SK-N-SH (cell line): Measurements from ENCODE around the gene SLC38A3. TPM values are rescaled to one million over a fixed set of nuclear protein-coding genes. Genes with fewer than 3 reads are reported as not detected.
A peak's percentile ranks its signal among the peaks of the same experiment; 100 is the strongest.

Source experiments
- CTCF ChIA-PET: fragments of 300-600, 350-600 bp; formaldehyde crosslinking; extraction: SDS; loops from one replicate; lab custom pipeline; 2021; lab: Yijun Ruan, JAX
- POLR2A ChIA-PET: fragments of 350-600 bp; sonication (Branson Sonifier 250); formaldehyde crosslinking; extraction: SDS; loops from one replicate; lab custom pipeline; 2020; ENCODE audit warnings: antibody characterized with exemption, inconsistent platforms; lab: Yijun Ruan, JAX
- DNase-seq: peaks from one replicate; pipeline ENCODE4 v3.0.0; 2012
- H2AFZ ChIP-seq: fragments of 200-600 bp; sonication (generic); 2 replicates; pipeline ENCODE4 v1.8.1; 2016; ENCODE audit warnings: antibody characterized with exemption, mild to moderate bottlenecking, low read depth
- H3F3A ChIP-seq: fragments of 200-600 bp; sonication (generic); replicated peaks from 2 replicates; pipeline ENCODE3; 2016; ENCODE audit warnings: antibody characterized with exemption, mild to moderate bottlenecking; ENCODE audit not compliant: insufficient read depth
- H3K27ac ChIP-seq, 2 experiments: fragments of 200-500 bp in 1 of 2; fragments of 200-600 bp in 1 of 2; sonication (Bioruptor generic) in 1 of 2; sonication (generic), shearing (Covaris generic) in 1 of 2; 2 replicates each; pipeline versions ENCODE4 v1.5.1 to v1.6.1; 2014 to 2016; ENCODE audit warnings: low read depth in 2 of 2, inconsistent platforms in 1 of 2, low read length in 1 of 2, mild to moderate bottlenecking in 1 of 2, mixed read lengths in 1 of 2
- H3K27me3 ChIP-seq: fragments of 200-600 bp; sonication (generic), shearing (Covaris generic); 2 replicates; pipeline ENCODE4 v1.6.1; 2016; ENCODE audit warnings: mixed run types; ENCODE audit not compliant: insufficient read depth
- H3K36me3 ChIP-seq, 2 experiments: fragments of 200-500 bp in 1 of 2; fragments of 200-600 bp in 1 of 2; sonication (Bioruptor generic) in 1 of 2; sonication (generic) in 1 of 2; replicated peaks in 1 of 2; 2 replicates each; pipeline versions ENCODE3 to v1.5.1; 2014 to 2016; ENCODE audit warnings: low read length in 1 of 2, mild to moderate bottlenecking in 1 of 2; ENCODE audit not compliant: insufficient read depth in 2 of 2, control insufficient read depth in 1 of 2
- H3K4me1 ChIP-seq, 2 experiments: fragments of 200-500 bp in 1 of 2; fragments of 200-600 bp in 1 of 2; sonication (Bioruptor generic) in 1 of 2; sonication (generic), shearing (Covaris generic) in 1 of 2; 2 replicates each; pipeline versions ENCODE4 v1.5.1 to v1.6.1; 2014 to 2016; ENCODE audit warnings: low read depth in 1 of 2, low read length in 1 of 2, mixed run types in 1 of 2; ENCODE audit not compliant: insufficient read depth in 2 of 2, control insufficient read depth in 1 of 2
- H3K4me2 ChIP-seq: fragments of 200-600 bp; sonication (generic), shearing (Covaris generic); 2 replicates; pipeline ENCODE4 v1.6.1; 2017; ENCODE audit warnings: mixed run types
- H3K4me3 ChIP-seq, 2 experiments: fragments of 200-500 bp in 1 of 2; fragments of 200-600 bp in 1 of 2; sonication (Bioruptor generic) in 1 of 2; sonication (generic), shearing (Covaris generic) in 1 of 2; 2 replicates each; pipeline versions ENCODE4 v1.5.1 to v1.8.1; 2014 to 2016; ENCODE audit warnings: low read depth in 2 of 2, inconsistent platforms in 1 of 2, low read length in 1 of 2, mild to moderate bottlenecking in 1 of 2, mixed read lengths in 1 of 2, moderate library complexity in 1 of 2
- H3K79me2 ChIP-seq: fragments of 200-600 bp; sonication (generic); 2 replicates; pipeline ENCODE4 v1.8.1; 2017; ENCODE audit warnings: mild to moderate bottlenecking; ENCODE audit not compliant: insufficient read depth
- H3K9ac ChIP-seq: fragments of 200-600 bp; sonication (generic); 2 replicates; pipeline ENCODE4 v1.6.1; 2017; ENCODE audit warnings: mixed run types
- H3K9me2 ChIP-seq: fragments of 200-600 bp; sonication (generic); 2 replicates; pipeline ENCODE4 v1.6.1; 2017; ENCODE audit warnings: mixed run types
- H3K9me3 ChIP-seq: fragments of 200-600 bp; sonication (generic); 2 replicates; pipeline ENCODE4 v1.6.1; 2017; ENCODE audit warnings: mixed run types, mild to moderate bottlenecking, moderate library complexity
- H4K20me1 ChIP-seq: fragments of 200-600 bp; sonication (generic); 2 replicates; pipeline ENCODE4 v1.6.1; 2017; ENCODE audit warnings: mild to moderate bottlenecking, mixed run types; ENCODE audit not compliant: insufficient read depth
- CHD2 ChIP-seq: fragments of 150-350 bp; IDR thresholded peaks from 2 replicates; pipeline ENCODE4 v1.6.1; 2018; ENCODE audit warnings: low read length; ENCODE audit not compliant: partially characterized antibody
- FOXJ3 ChIP-seq: sonication (generic); formaldehyde crosslinking; IDR thresholded peaks from 2 replicates; pipeline ENCODE4 v1.5.1; 2020; ENCODE audit warnings: mild to moderate bottlenecking, missing genetic modification reagents
- GATA2 ChIP-seq: sonication (generic); formaldehyde crosslinking; IDR thresholded peaks from 2 replicates; pipeline ENCODE4 v1.5.0; 2020; ENCODE audit warnings: mild to moderate bottlenecking, missing genetic modification reagents
- IRF3 ChIP-seq: fragments of 150-350 bp; IDR thresholded peaks from 2 replicates; pipeline ENCODE4 v1.6.1; 2016; ENCODE audit warnings: mild to moderate bottlenecking, low read depth, low read length
- RCOR1 ChIP-seq: fragments of 150-350 bp; IDR thresholded peaks from 2 replicates; pipeline ENCODE4 v1.6.1; 2017; ENCODE audit warnings: antibody characterized with exemption, low read length
- REST ChIP-seq: IDR thresholded peaks from 2 replicates; pipeline ENCODE4 v1.6.1; 2012; ENCODE audit warnings: mild to moderate bottlenecking, low read depth, low read length, moderate library complexity
- RFX5 ChIP-seq: IDR thresholded peaks from 2 replicates; pipeline ENCODE4 v1.6.1; 2012; ENCODE audit warnings: mild to moderate bottlenecking, improper control_type of control experiment, low read length
- SMC3 ChIP-seq: IDR thresholded peaks from 2 replicates; pipeline ENCODE4 v1.6.1; 2012; ENCODE audit warnings: low read depth, low read length, improper control_type of control experiment
- TCF12 ChIP-seq: IDR thresholded peaks from 2 replicates; pipeline ENCODE4 v1.4.0; 2012
- WGBS: methylation state at CpG from one replicate; pipeline ENCODE4 v1.1.6; 2017; ENCODE audit warnings: low lambda C conversion rate; 5-methylcytosine and 5-hydroxymethylcytosine counted together
- polyA plus RNA-seq, 3 experiments: library from polyadenylated mRNA; depleted of rRNA; stranded (reverse); fragments of >200 nt; gene quantifications; 2 replicates each; pipeline ENCODE4 v1.2.3, GENCODE V29; 2012
- TF ChIP-seq, protein P1 (sequence below): IDR thresholded peaks from 2 replicates; pipeline ENCODE4 v1.4.0; 2012; ENCODE audit warnings: low read depth
- TF ChIP-seq, protein P2 (sequence below): IDR thresholded peaks from 2 replicates; pipeline ENCODE4; 2012

Gene SLC38A3
- polyA plus RNA-seq, 1 of the 3 experiments (the other 2 are of a cell fraction): 0.84 TPM

DNA sequence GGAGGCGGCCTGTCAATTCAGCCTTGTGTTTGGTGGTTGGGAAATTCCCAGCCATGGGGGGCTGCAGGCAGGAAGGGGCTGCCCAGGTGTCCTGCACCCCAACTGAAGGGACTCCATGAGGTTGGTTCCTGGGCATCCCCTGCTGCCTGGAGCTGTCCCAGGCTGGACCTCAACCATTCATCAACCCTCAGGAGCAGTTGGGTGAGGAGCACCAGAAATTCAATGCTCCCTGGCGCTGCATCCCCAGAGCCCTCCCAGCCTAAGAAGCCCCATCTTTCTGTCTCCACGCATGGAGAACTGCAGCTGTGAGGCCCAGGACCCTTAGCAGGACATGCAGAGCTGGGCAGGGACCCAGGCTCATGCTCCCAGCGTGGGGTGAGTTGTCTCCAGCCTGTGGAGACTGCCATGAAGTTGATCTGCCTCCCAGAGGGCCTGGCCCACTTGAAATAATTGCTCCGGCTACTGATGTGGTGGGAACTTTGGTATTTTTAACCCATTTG lies 55.9 kb downstream of the SLC38A3 start:
- WGBS: 90% methylated on average over 2 of the region's 5 CpGs
- ChIA-PET CTCF (interaction anchor here (1.4 to 61.6 kb wide), 6 partner anchors 11 to 75 kb away, joined by 3 to 1375 read pairs (median 125); partner anchors contain the start of genes GNAI2, GNAT1, HYAL3 and NAA80), POLR2A (interaction anchor here (1.2 to 1.5 kb wide), 2 partner anchors 11 to 31 kb away, joined by 4 read pairs; no protein-coding TSS in a partner anchor)
- no peak for DNase-seq
- Histone ChIP-seq H3K9me2 (no peaks in the 10 kb centered on the region), H3K27me3 (no peaks in the 10 kb centered on the region), H3K36me3 (peaks cover 17 to 30% of the 10 kb centered on the region in 2 experiments), H3K9me3 (no peaks in the 10 kb centered on the region), H3K79me2 (peaks cover 12% of the 10 kb centered on the region), H3K27ac (peak overlapping the region; percentile 76 to 94), H2AFZ (no peak overlapping the region), H4K20me1 (no peaks in the 10 kb centered on the region), H3K4me2 (peak overlapping the region; percentile 93), H3F3A (peaks cover 52% of the 10 kb centered on the region), H3K4me1 (peaks cover 26 to 35% of the 10 kb centered on the region in 2 experiments; a peak in 3 of 4 replicates), H3K9ac (peak overlapping the region; percentile 90), H3K4me3 (peak overlapping the region; percentile 59 to 60)
- TF ChIP-seq, protein P1, sequence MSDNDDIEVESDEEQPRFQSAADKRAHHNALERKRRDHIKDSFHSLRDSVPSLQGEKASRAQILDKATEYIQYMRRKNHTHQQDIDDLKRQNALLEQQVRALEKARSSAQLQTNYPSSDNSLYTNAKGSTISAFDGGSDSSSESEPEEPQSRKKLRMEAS: no peak
- TF ChIP-seq CHD2: no peak
- no peak for TF ChIP-seq GATA2 (CRISPR knock-in tag)
- TF ChIP-seq FOXJ3 (CRISPR knock-in tag): no peak
- TF ChIP-seq RCOR1: no peak
- TF ChIP-seq REST: no peak
- TF ChIP-seq, protein P2, sequence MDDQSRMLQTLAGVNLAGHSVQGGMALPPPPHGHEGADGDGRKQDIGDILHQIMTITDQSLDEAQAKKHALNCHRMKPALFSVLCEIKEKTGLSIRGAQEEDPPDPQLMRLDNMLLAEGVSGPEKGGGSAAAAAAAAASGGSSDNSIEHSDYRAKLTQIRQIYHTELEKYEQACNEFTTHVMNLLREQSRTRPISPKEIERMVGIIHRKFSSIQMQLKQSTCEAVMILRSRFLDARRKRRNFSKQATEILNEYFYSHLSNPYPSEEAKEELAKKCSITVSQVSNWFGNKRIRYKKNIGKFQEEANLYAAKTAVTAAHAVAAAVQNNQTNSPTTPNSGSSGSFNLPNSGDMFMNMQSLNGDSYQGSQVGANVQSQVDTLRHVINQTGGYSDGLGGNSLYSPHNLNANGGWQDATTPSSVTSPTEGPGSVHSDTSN: no peak
- TF ChIP-seq RFX5: no peak
- TF ChIP-seq TCF12: no peak
- TF ChIP-seq IRF3: no peak
- no peak for TF ChIP-seq SMC3
